H1 (cell line): ENCODE measurements around the gene AK8. TPM values are rescaled to one million over a fixed set of nuclear protein-coding genes. Genes with fewer than 3 reads are reported as not detected.

Experiments used
- CTCF ChIA-PET: fragments of 300-600 bp; sonication (Branson Sonifier 250); formaldehyde crosslinking; loops from one replicate; lab custom pipeline; 2021; ENCODE audit not compliant: partially characterized antibody; lab: Charles Lee
- POLR2A ChIA-PET: fragments of 300-600 bp; sonication (Branson Sonifier 250); formaldehyde crosslinking; loops from one replicate; lab custom pipeline; 2021; ENCODE audit warnings: inconsistent platforms; ENCODE audit not compliant: partially characterized antibody; lab: Charles Lee
- DNase-seq, 2 experiments: peaks; one replicate each; pipeline versions ENCODE4 v3.0.0 to v3.0.0-alpha.2; 2010 to 2022; ENCODE audit warnings: low spot score in 2 of 2, low read depth in 1 of 2, mixed read lengths in 1 of 2
- FAIRE-seq: peaks from 2 replicates; lab custom pipeline; 2011; peaks lifted over from hg19 to GRCh38; lab: Jason Lieb, UNC
- H2AFZ ChIP-seq: 2 replicates; pipeline ENCODE4 v1.8.1; 2012; ENCODE audit warnings: low read length, inconsistent platforms
- H2AK5ac ChIP-seq: 2 replicates; pipeline ENCODE4 v1.6.1; 2013; ENCODE audit warnings: low read depth, low read length
- H2BK120ac ChIP-seq: replicated peaks from 2 replicates; pipeline ENCODE3; 2013; ENCODE audit warnings: low read depth, low read length, inconsistent platforms
- H2BK12ac ChIP-seq: 2 replicates; pipeline ENCODE4 v1.6.1; 2013; ENCODE audit warnings: low read depth, low read length
- H2BK15ac ChIP-seq: 2 replicates; pipeline ENCODE4 v1.6.1; 2013; ENCODE audit warnings: low read length
- H2BK20ac ChIP-seq: 2 replicates; pipeline ENCODE4 v1.6.1; 2013; ENCODE audit warnings: low read length
- H2BK5ac ChIP-seq: 2 replicates; pipeline ENCODE4 v1.6.1; 2013; ENCODE audit warnings: low read depth, low read length
- H3K14ac ChIP-seq: 2 replicates; pipeline ENCODE4 v1.6.1; 2013; ENCODE audit warnings: inconsistent platforms; ENCODE audit not compliant: insufficient read length
- H3K18ac ChIP-seq: 2 replicates; pipeline ENCODE4 v1.6.1; 2013; ENCODE audit warnings: low read length; ENCODE audit errors: extremely low read depth
- H3K23ac ChIP-seq: 2 replicates; pipeline ENCODE4 v1.6.1; 2013; ENCODE audit warnings: inconsistent platforms; ENCODE audit not compliant: insufficient read length
- H3K23me2 ChIP-seq: 2 replicates; pipeline ENCODE4 v1.6.1; 2013; ENCODE audit warnings: low read depth, low read length
- H3K27ac ChIP-seq: 2 replicates; pipeline ENCODE4 v1.6.1; 2011; ENCODE audit warnings: low read depth, low read length, inconsistent platforms
- H3K27me3 ChIP-seq, 4 experiments: replicated peaks in 1 of 4; 1 replicate in 1 of 4; 2 replicates in 3 of 4; pipeline versions ENCODE4 v1.6.1 to v1.8.1; 2011 to 2013; ENCODE audit warnings: low read length in 3 of 4, mild to moderate bottlenecking in 3 of 4, inconsistent platforms in 2 of 4, mixed read lengths in 2 of 4, moderate library complexity in 1 of 4; ENCODE audit not compliant: control insufficient read depth in 3 of 4, insufficient read depth in 3 of 4; ENCODE audit errors: extremely low read depth in 1 of 4
- H3K36me3 ChIP-seq, 4 experiments: 2 replicates each; pipeline versions ENCODE4 v1.6.1 to v1.8.1; 2011 to 2013; ENCODE audit warnings: mild to moderate bottlenecking in 4 of 4, low read length in 3 of 4, moderate library complexity in 2 of 4, control low read depth in 1 of 4, inconsistent platforms in 1 of 4; ENCODE audit not compliant: insufficient read depth in 4 of 4, control insufficient read depth in 2 of 4
- H3K4ac ChIP-seq: replicated peaks from 2 replicates; pipeline ENCODE3; 2013; ENCODE audit warnings: low read length, low read depth, mixed read lengths, inconsistent platforms; ENCODE audit not compliant: insufficient read length
- H3K4me1 ChIP-seq, 4 experiments: replicated peaks in 1 of 4; 1 replicate in 1 of 4; 2 replicates in 3 of 4; pipeline versions ENCODE4 v1.6.1 to v1.8.1; 2011 to 2013; ENCODE audit warnings: low read length in 3 of 4, inconsistent platforms in 2 of 4, mixed read lengths in 1 of 4; ENCODE audit not compliant: insufficient read depth in 4 of 4, control insufficient read depth in 3 of 4
- H3K4me2 ChIP-seq, 2 experiments: 2 replicates each; pipeline versions ENCODE4 v1.6.1 to v1.8.1; 2011 to 2013; ENCODE audit warnings: low read depth in 2 of 2, low read length in 2 of 2, control low read depth in 1 of 2, inconsistent platforms in 1 of 2, mild to moderate bottlenecking in 1 of 2; ENCODE audit not compliant: insufficient read depth in 1 of 2
- H3K4me3 ChIP-seq, 4 experiments: fragments of 200-600, 300-600 bp in 1 of 4; sonication (generic), shearing (Covaris generic), sonication (Bioruptor Twin) in 1 of 4; 2 replicates each; pipeline versions ENCODE4 v1.5.1 to v1.8.1; 2011 to 2016; ENCODE audit warnings: low read length in 4 of 4, low read depth in 3 of 4, control low read depth in 2 of 4, inconsistent platforms in 2 of 4, mild to moderate bottlenecking in 2 of 4, mixed read lengths in 1 of 4, moderate library complexity in 1 of 4; ENCODE audit not compliant: insufficient read depth in 2 of 4; ENCODE audit errors: extremely low read depth in 1 of 4
- H3K56ac ChIP-seq: replicated peaks from 2 replicates; pipeline ENCODE3; 2013; ENCODE audit warnings: low read depth, mild to moderate bottlenecking, mixed read lengths, low read length, inconsistent platforms; ENCODE audit not compliant: insufficient read length
- H3K79me1 ChIP-seq: 2 replicates; pipeline ENCODE4 v1.6.1; 2013; ENCODE audit warnings: low read depth, low read length, control low read depth
- H3K79me2 ChIP-seq, 2 experiments: 2 replicates each; pipeline versions ENCODE4 v1.6.1 to v1.8.1; 2012 to 2013; ENCODE audit warnings: low read length in 2 of 2, mild to moderate bottlenecking in 2 of 2, inconsistent platforms in 1 of 2; ENCODE audit not compliant: insufficient read depth in 2 of 2, control insufficient read depth in 1 of 2
- H3K9ac ChIP-seq, 4 experiments: replicated peaks in 1 of 4; 1 replicate in 1 of 4; 2 replicates in 3 of 4; pipeline versions ENCODE4 v1.6.1 to v1.8.1; 2011 to 2013; ENCODE audit warnings: low read depth in 3 of 4, low read length in 3 of 4, control low read depth in 2 of 4, mild to moderate bottlenecking in 2 of 4, moderate library complexity in 2 of 4, inconsistent platforms in 1 of 4; ENCODE audit errors: extremely low read depth in 1 of 4
- H3K9me3 ChIP-seq, 2 experiments: 2 replicates each; pipeline versions ENCODE4 v1.6.1 to v1.8.1; 2012 to 2013; ENCODE audit warnings: mild to moderate bottlenecking in 2 of 2, moderate library complexity in 2 of 2, control low read depth in 1 of 2, inconsistent platforms in 1 of 2, low read depth in 1 of 2, low read length in 1 of 2, mixed read lengths in 1 of 2; ENCODE audit not compliant: insufficient read depth in 2 of 2
- H4K20me1 ChIP-seq, 2 experiments: replicated peaks in 1 of 2; 2 replicates each; pipeline versions ENCODE3 to v1.8.1; 2011 to 2013; ENCODE audit warnings: inconsistent platforms in 2 of 2, low read length in 2 of 2, mild to moderate bottlenecking in 1 of 2; ENCODE audit not compliant: insufficient read depth in 2 of 2, control insufficient read depth in 1 of 2
- H4K5ac ChIP-seq: 2 replicates; pipeline ENCODE4 v1.6.1; 2013; ENCODE audit warnings: low read length, low read depth, mixed read lengths, inconsistent platforms; ENCODE audit not compliant: insufficient read length
- H4K8ac ChIP-seq: 2 replicates; pipeline ENCODE4 v1.8.0; 2013; ENCODE audit warnings: mild to moderate bottlenecking, moderate library complexity, low read length, inconsistent platforms; ENCODE audit not compliant: insufficient read depth; ENCODE audit errors: extremely low read depth
- H4K91ac ChIP-seq: replicated peaks from 2 replicates; pipeline ENCODE3; 2013; ENCODE audit warnings: low read length, mixed read lengths, inconsistent platforms; ENCODE audit not compliant: insufficient read length
- BACH1 ChIP-seq: IDR thresholded peaks from 2 replicates; pipeline ENCODE4 v1.6.1; 2012; ENCODE audit warnings: low read length, improper control_type of control experiment
- BCL11A ChIP-seq, 2 experiments: IDR thresholded peaks; one replicate each; pipeline ENCODE4 v1.6.1; 2011; ENCODE audit warnings: low read depth in 2 of 2, low read length in 2 of 2, mild to moderate bottlenecking in 2 of 2
- CBX8 ChIP-seq: fragments of 300-800, 300-1000 bp; sonication (generic); IDR thresholded peaks from 2 replicates; pipeline ENCODE4 v1.7.1; 2016; ENCODE audit warnings: low read depth, low read length, borderline replicate concordance
- CHD2 ChIP-seq: IDR thresholded peaks from 2 replicates; pipeline ENCODE4 v1.6.1; 2012; ENCODE audit warnings: low read length, improper control_type of control experiment
- CTBP2 ChIP-seq: IDR thresholded peaks from 2 replicates; pipeline ENCODE4 v1.7.0; 2011; ENCODE audit warnings: borderline replicate concordance, mild to moderate bottlenecking, moderate library complexity, mixed read lengths, low read length; ENCODE audit not compliant: insufficient read depth, insufficient read length
- EP300 ChIP-seq, 2 experiments: IDR thresholded peaks; 1 replicate in 1 of 2; 2 replicates in 1 of 2; pipeline ENCODE4 v1.6.1; 2011 to 2012; ENCODE audit warnings: low read depth in 2 of 2, low read length in 2 of 2, mild to moderate bottlenecking in 2 of 2, borderline replicate concordance in 1 of 2, inconsistent platforms in 1 of 2, moderate library complexity in 1 of 2
- HDAC2 ChIP-seq, 2 experiments: fragments of 300-600 bp in 1 of 2; sonication (generic) in 1 of 2; IDR thresholded peaks; 2 replicates each; pipeline ENCODE4 v1.6.1; 2011 to 2012; ENCODE audit warnings: low read depth in 2 of 2, low read length in 2 of 2, mild to moderate bottlenecking in 2 of 2, moderate library complexity in 2 of 2, borderline replicate concordance in 1 of 2, inconsistent platforms in 1 of 2
- PHF8 ChIP-seq: fragments of 200-600 bp; sonication (generic); conservative IDR thresholded peaks from 2 replicates; pipeline ENCODE4 v1.7.1; 2012; ENCODE audit warnings: low read depth, mild to moderate bottlenecking, inconsistent platforms, low read length, moderate library complexity
- RFX5 ChIP-seq: IDR thresholded peaks from 2 replicates; pipeline ENCODE4 v1.6.1; 2011; ENCODE audit warnings: low read depth, low read length, improper control_type of control experiment, borderline replicate concordance
- RXRA ChIP-seq: IDR thresholded peaks from 2 replicates; pipeline ENCODE4 v1.6.1; 2011; ENCODE audit warnings: low read depth, mild to moderate bottlenecking, low read length, moderate library complexity; ENCODE audit not compliant: insufficient read depth
- SIX5 ChIP-seq: IDR thresholded peaks from 2 replicates; pipeline ENCODE4 v1.6.1; 2011; ENCODE audit warnings: mild to moderate bottlenecking, low read depth, low read length
- TAF1 ChIP-seq: IDR thresholded peaks from 2 replicates; pipeline ENCODE4 v1.6.1; 2011; ENCODE audit warnings: mild to moderate bottlenecking, low read depth, low read length
- WGBS, 2 experiments: shearing (Covaris generic) in 1 of 2; methylation state at CpG; one replicate each; pipeline versions ENCODE4 v1.1.6 to v1.1.7; 2013 to 2015; ENCODE audit warnings: low lambda C conversion rate in 2 of 2, mixed read lengths in 2 of 2, inconsistent platforms in 1 of 2, low coverage in 1 of 2, missing lambda C conversion rate in 1 of 2; ENCODE audit not compliant: insufficient replicate concordance in 2 of 2, insufficient coverage in 1 of 2, insufficient read length in 1 of 2; ENCODE audit errors: extremely low coverage in 1 of 2, missing lambda C conversion rate in 1 of 2; 5-methylcytosine and 5-hydroxymethylcytosine counted together
- polyA plus RNA-seq, 7 experiments: library from polyadenylated mRNA; depleted of rRNA in 3 of 7; stranded (reverse) in 5 of 7; unstranded in 2 of 7; fragments of >200 nt in 5 of 7; fragments of 200-250 nt in 2 of 7; gene quantifications; 1 replicate in 5 of 7; 2 replicates in 1 of 7; 4 replicates in 1 of 7; pipeline versions ENCODE4 v1.2.1 to v1.2.3, GENCODE V29; 2011 to 2013; ENCODE audit warnings: missing spikeins in 2 of 7, mixed read lengths in 2 of 7
- total RNA-seq: library from RNA; stranded (reverse); fragmentation: NEBNext Ultra II Directional; extraction: Animal tissue kit (Norgen Biotek cat#: 25700); gene quantifications from 2 replicates; pipeline ENCODE4 v1.2.1, GENCODE V29; 2021
- TF ChIP-seq, protein P1 (sequence below): IDR thresholded peaks from 2 replicates; pipeline ENCODE4 v1.6.1; 2012; ENCODE audit warnings: inconsistent platforms

The AK8 gene
- total and polyA plus RNA-seq, 2 of the 8 experiments (the other 6 are each of a cell fraction or from before 2014, with no cell fraction given) = 0.35 to 0.48 TPM

DNA sequence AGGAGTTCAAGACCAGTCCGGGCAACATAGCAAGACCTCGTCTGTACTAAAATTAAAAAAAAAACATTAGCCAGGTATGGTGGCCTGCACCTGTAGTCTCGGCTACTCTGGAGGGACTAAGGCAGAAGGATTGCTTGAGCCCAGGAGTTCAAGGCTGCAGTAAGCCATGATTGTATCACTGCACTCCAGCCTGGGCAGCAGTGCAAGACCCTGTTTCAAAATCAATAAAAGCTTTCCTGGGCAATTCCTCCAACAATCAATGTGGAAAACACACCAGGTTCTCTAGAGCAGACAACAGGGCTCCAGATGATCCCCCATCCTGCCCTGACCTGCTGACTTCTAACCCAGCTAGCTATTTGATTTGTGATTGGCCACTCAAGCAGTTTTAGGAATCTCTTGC is 1.2 kb downstream of the AK8 start:
- Histone ChIP-seq H3K18ac (no peak overlapping the region), H3K9me3 (no peaks in the 10 kb centered on the region), H4K5ac (no peak overlapping the region), H3K9ac (no peak overlapping the region), H2BK12ac (no peak overlapping the region), H2BK20ac (no peak overlapping the region), H2BK5ac (no peak overlapping the region), H3K4me3 (no peak overlapping the region), H3K79me1 (no peaks in the 10 kb centered on the region), H3K79me2 (no peaks in the 10 kb centered on the region), H3K36me3 (no peaks in the 10 kb centered on the region), H3K4me1 (peaks cover 0 to 6% (median 0%) of the 10 kb centered on the region in 4 experiments; a peak in 1 of 7 replicates), H4K8ac (no peak overlapping the region), H2AK5ac (no peak overlapping the region), H3K14ac (no peak overlapping the region), H2AFZ (no peak overlapping the region), H3K4me2 (no peak overlapping the region; a peak in 1 of 4 replicates), H2BK15ac (no peak overlapping the region), H2BK120ac (no peak overlapping the region), H3K23ac (no peak overlapping the region), H3K23me2 (peaks cover 7% of the 10 kb centered on the region; the same call in 1 of the 2 replicates), H3K56ac (no peak overlapping the region), H4K20me1 (no peaks in the 10 kb centered on the region), H3K27ac (no peak overlapping the region), H4K91ac (no peak overlapping the region), H3K4ac (no peak overlapping the region), H3K27me3 (peaks cover 0 to 14% (median 9%) of the 10 kb centered on the region in 4 experiments; a peak in 6 of 7 replicates)
- WGBS, 2 experiments = 96% methylated on average over 3 of the region's 3 CpGs; no CpG with 5 or more reads in 1 of the 2 experiments
- FAIRE-seq (no peak), DNase-seq (no peak)
- POLR2A ChIA-PET = interaction anchor here (1.4 kb wide), 1 partner anchor 10 kb away, joined by 4 read pairs; no protein-coding TSS in a partner anchor
- CTCF ChIA-PET = interaction anchor here (0.9 to 15.0 kb wide), 5 partner anchors 13 to 69 kb away, joined by 3 to 115 read pairs (median 5); no protein-coding TSS in a partner anchor
- TF ChIP-seq, protein P1, sequence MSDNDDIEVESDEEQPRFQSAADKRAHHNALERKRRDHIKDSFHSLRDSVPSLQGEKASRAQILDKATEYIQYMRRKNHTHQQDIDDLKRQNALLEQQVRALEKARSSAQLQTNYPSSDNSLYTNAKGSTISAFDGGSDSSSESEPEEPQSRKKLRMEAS = no peak
- TF ChIP-seq CTBP2 (no peak), RFX5 (no peak), BCL11A (IDR thresholded peaks at IDR 0.05; ENCODE audit: low read depth in 2 of 2, low read length in 2 of 2) (no peak), BACH1 (no peak), CBX8 (no peak), RXRA (no peak), SIX5 (no peak), HDAC2 (IDR thresholded peaks at IDR 0.05; ENCODE audit: borderline replicate concordance in 1 of 2, low read depth in 2 of 2, low read length in 2 of 2) (no peak), PHF8 (no peak), EP300 (IDR thresholded peaks at IDR 0.05; ENCODE audit: borderline replicate concordance in 1 of 2, low read depth in 2 of 2, low read length in 2 of 2) (no peak), TAF1 (no peak), CHD2 (no peak)
